ENCODE results near the gene SMIM3. TPM values are rescaled to one million over a fixed set of nuclear protein-coding genes. Genes with fewer than 3 reads are reported as not detected.

Gene SMIM3
- total and polyA plus RNA-seq, 2 of the 13 experiments (the other 11 are each of a cell fraction or from before 2014, with no cell fraction given) = 11.6 to 96.7 TPM

GRCh38 chr5:150787656-150788055 lies 9.1 kb downstream of the SMIM3 start:
- DNase-seq (ENCODE audit: low spot score) (no peak), FAIRE-seq (no peak), ATAC-seq (no peak)
- no peak overlapping the region for H3K27ac ChIP-seq (ENCODE audit: extremely low read length, insufficient read depth, low read length)
- no peak overlapping the region for H2AFZ ChIP-seq (ENCODE audit: low read length)
- peaks cover 93% of the 10 kb centered on the region for H3K79me2 ChIP-seq (ENCODE audit: insufficient read depth, low read length)
- ChIA-PET POLR2A (interaction anchor here (1.3 to 1.5 kb wide), 2 partner anchors 9 to 29 kb away, joined by 5 to 6 read pairs; partner anchors contain the start of genes DCTN4 and SMIM3), CTCF (ENCODE audit: low intra/inter-chr PET ratio, low total read pairs) (no interaction called here)
- H3K9me3 ChIP-seq (ENCODE audit: low read length) = no peaks in the 10 kb centered on the region
- H4K20me1 ChIP-seq (ENCODE audit: insufficient read depth, low read length) = peaks cover 13% of the 10 kb centered on the region
- H3K4me2 ChIP-seq (ENCODE audit: low read depth, low read length) = no peak overlapping the region
- peaks cover 4 to 6% of the 10 kb centered on the region in 2 experiments; a peak in 4 of 5 replicates for H3K36me3 ChIP-seq (replicated peaks in 1 of 2; ENCODE audit: control insufficient read depth in 1 of 2, insufficient read depth in 2 of 2, low read length in 2 of 2)
- intact Hi-C loops (cut with micrococcal nuclease; ENCODE audit: unreplicated experiment) (no loop called here), in situ Hi-C loops (cut with HindIII; ENCODE audit: extremely low pct_ligation_motif_present, low pct_unique_long_range_greater_than_20kb) (no loop called here)
- H3K27me3 ChIP-seq (ENCODE audit: control insufficient read depth in 1 of 2, insufficient read depth in 2 of 2, low read length in 2 of 2) = no peaks in the 10 kb centered on the region
- WGBS (ENCODE audit: low lambda C conversion rate) = 90% methylated on average over 1 of the region's 1 CpG
- H3K9ac ChIP-seq (ENCODE audit: insufficient read depth, low read depth, low read length) = no peak overlapping the region
- no TSS peak for BruUV-seq (replicated peaks)
- peaks cover 68% of the 10 kb centered on the region for H3K4me1 ChIP-seq (ENCODE audit: insufficient read depth, low read length)
- H3K4me3 ChIP-seq (replicated peaks in 1 of 3; ENCODE audit: insufficient read depth in 1 of 3, low read depth in 2 of 3, low read length in 3 of 3) = no peak overlapping the region
- no peak for TF ChIP-seq LBX2 (CRISPR knock-in tag; IDR thresholded peaks at IDR 0.05; ENCODE audit: borderline replicate concordance)
- no peak for TF ChIP-seq AHDC1 (CRISPR knock-in tag; IDR thresholded peaks at IDR 0.05; ENCODE audit: borderline replicate concordance)
- TF ChIP-seq ZGPAT (CRISPR knock-in tag; IDR thresholded peaks at IDR 0.05) = no peak
- no peak for TF ChIP-seq ZNF773 (CRISPR knock-in tag; IDR thresholded peaks at IDR 0.05; ENCODE audit: borderline replicate concordance)
- no peak for TF ChIP-seq MAF1 (CRISPR knock-in tag; IDR thresholded peaks at IDR 0.05; ENCODE audit: borderline replicate concordance)
- TF ChIP-seq KDM2A (CRISPR knock-in tag; IDR thresholded peaks at IDR 0.05; ENCODE audit: borderline replicate concordance, low read depth) = no peak
- no peak for TF ChIP-seq TFAP4 (IDR thresholded peaks at IDR 0.05; ENCODE audit: borderline replicate concordance, low read depth)
- TF ChIP-seq PRDM15 (CRISPR knock-in tag; IDR thresholded peaks at IDR 0.05) = no peak
- TF ChIP-seq GABPB1 (CRISPR knock-in tag; IDR thresholded peaks at IDR 0.05) = no peak

All from HepG2 (cell line).